Measurements from ENCODE around the gene OR10A3.

DNA sequence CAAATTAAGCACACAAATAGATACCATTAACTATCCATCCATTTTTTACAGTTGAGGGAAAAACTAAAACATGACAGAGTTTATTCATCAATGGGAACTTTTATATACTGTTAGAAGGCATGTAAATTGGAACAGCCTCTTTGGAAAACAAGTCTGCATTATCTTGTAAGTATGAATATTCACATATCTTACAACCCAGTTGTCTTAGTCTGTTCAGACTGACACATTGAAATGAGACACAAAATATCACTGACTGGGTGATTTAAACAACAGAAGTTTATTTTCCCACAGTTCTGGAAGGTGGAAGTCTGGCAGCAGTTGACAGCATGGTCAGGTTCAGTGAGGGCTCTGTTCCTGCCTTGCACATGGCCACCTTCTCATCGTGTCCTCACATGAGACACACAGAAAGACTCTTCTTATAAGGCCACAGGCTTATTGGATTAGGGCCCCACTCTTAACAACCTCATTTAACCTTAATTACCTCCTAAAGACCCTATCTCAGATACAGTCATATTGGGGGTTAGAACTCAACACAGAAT is 40.2 kb upstream of the OR10A3 start:
- TF ChIP-seq, protein P1, sequence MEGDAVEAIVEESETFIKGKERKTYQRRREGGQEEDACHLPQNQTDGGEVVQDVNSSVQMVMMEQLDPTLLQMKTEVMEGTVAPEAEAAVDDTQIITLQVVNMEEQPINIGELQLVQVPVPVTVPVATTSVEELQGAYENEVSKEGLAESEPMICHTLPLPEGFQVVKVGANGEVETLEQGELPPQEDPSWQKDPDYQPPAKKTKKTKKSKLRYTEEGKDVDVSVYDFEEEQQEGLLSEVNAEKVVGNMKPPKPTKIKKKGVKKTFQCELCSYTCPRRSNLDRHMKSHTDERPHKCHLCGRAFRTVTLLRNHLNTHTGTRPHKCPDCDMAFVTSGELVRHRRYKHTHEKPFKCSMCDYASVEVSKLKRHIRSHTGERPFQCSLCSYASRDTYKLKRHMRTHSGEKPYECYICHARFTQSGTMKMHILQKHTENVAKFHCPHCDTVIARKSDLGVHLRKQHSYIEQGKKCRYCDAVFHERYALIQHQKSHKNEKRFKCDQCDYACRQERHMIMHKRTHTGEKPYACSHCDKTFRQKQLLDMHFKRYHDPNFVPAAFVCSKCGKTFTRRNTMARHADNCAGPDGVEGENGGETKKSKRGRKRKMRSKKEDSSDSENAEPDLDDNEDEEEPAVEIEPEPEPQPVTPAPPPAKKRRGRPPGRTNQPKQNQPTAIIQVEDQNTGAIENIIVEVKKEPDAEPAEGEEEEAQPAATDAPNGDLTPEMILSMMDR (IDR thresholded peaks at IDR 0.05 in 2 of 3, conservative IDR thresholded peaks at IDR 0.05 in 1 of 3; ENCODE audit: borderline replicate concordance in 1 of 3, insufficient read depth in 1 of 3, low read depth in 2 of 3, low read length in 2 of 3): no peak
- TF ChIP-seq POLR2AphosphoS5 (IDR thresholded peaks at IDR 0.05; ENCODE audit: low read depth, low read length) (no peak), POLR2A (IDR thresholded peaks at IDR 0.05; ENCODE audit: borderline replicate concordance, extremely low read depth, insufficient read depth, insufficient read length) (no peak)
